ENCODE results near the gene DAB1.

Gene DAB1

GRCh38 chr1:57026624-57027354 is 397.1 kb downstream of the DAB1 start:
- DNase-seq (ENCODE audit: low read depth, low spot score) = no peak

GRCh38 chr1:57024855-57025254 is 399.0 kb downstream of the DAB1 start:
- DNase-seq (ENCODE audit: low read depth, low spot score) = no peak

GRCh38 chr1:57024428-57024827 is 399.4 kb downstream of the DAB1 start:
- DNase-seq (ENCODE audit: low read depth, low spot score) = no peak

GRCh38 chr1:57020216-57020615 is 403.6 kb downstream of the DAB1 start:
- no peak for DNase-seq (ENCODE audit: low read depth, low spot score)

- DNase-seq (ENCODE audit: low read depth, low spot score) = no peak
These were observed 404.5 kb downstream of the DAB1 start for GRCh38 chr1:57019236-57019839.

GRCh38 chr1:57018119-57018518 is 405.7 kb downstream of the DAB1 start:
- DNase-seq (ENCODE audit: low read depth, low spot score) = no peak

GRCh38 chr1:57017717-57018116 is 406.1 kb downstream of the DAB1 start:
- DNase-seq (ENCODE audit: low read depth, low spot score) = peak; percentile 9

- peak; percentile 15 for DNase-seq (ENCODE audit: low read depth, low spot score)
These were observed 406.7 kb downstream of the DAB1 start for GRCh38 chr1:57017200-57017599.

GRCh38 chr1:57015071-57015470 is 408.8 kb downstream of the DAB1 start:
- no peak for DNase-seq (ENCODE audit: low read depth, low spot score)

GRCh38 chr1:57013522-57013921 is 410.3 kb downstream of the DAB1 start:
- no peak for DNase-seq (ENCODE audit: low read depth, low spot score)

- no peak for DNase-seq (ENCODE audit: low read depth, low spot score)
These were observed 411.5 kb downstream of the DAB1 start for GRCh38 chr1:57012315-57012714.

- no peak for DNase-seq (ENCODE audit: low read depth, low spot score)
These were observed 413.3 kb downstream of the DAB1 start for GRCh38 chr1:57010511-57010910.

GRCh38 chr1:57007948-57008347 is 415.9 kb downstream of the DAB1 start:
- no peak for DNase-seq (ENCODE audit: low read depth, low spot score)

GRCh38 chr1:57007472-57007871 is 416.4 kb downstream of the DAB1 start:
- DNase-seq (ENCODE audit: low read depth, low spot score) = no peak

GRCh38 chr1:57003398-57004139 is 420.3 kb downstream of the DAB1 start:
- no peak for DNase-seq (ENCODE audit: low read depth, low spot score)

GRCh38 chr1:56995414-56996100 is 428.3 kb downstream of the DAB1 start:
- DNase-seq (ENCODE audit: low read depth, low spot score) = no peak

- DNase-seq (ENCODE audit: low read depth, low spot score) = no peak
These were observed 430.4 kb downstream of the DAB1 start for GRCh38 chr1:56993475-56993874.

- DNase-seq (ENCODE audit: low read depth, low spot score) = no peak
These were observed 431.3 kb downstream of the DAB1 start for GRCh38 chr1:56992318-56993125.

- DNase-seq (ENCODE audit: low read depth, low spot score) = no peak
These were observed 432.3 kb downstream of the DAB1 start for GRCh38 chr1:56991576-56991975.

GRCh38 chr1:56986397-56986796 is 437.5 kb downstream of the DAB1 start:
- DNase-seq (ENCODE audit: low read depth, low spot score) = no peak

- DNase-seq (ENCODE audit: low read depth, low spot score) = no peak
These were observed 438.0 kb downstream of the DAB1 start for GRCh38 chr1:56985857-56986256.
